ENCODE results near the gene DCX.

Gene DCX

GRCh38 chrX:111244235-111244750 lies 167.7 kb downstream of the DCX start:
- intact Hi-C loops (cut with DNase I; ENCODE audit: low total_unique reads), result loop anchor here (10.0 kb wide), 1 partner anchor 249 kb away; no protein-coding TSS in a partner anchor
- Histone ChIP-seq H3K9me3 (no peaks in the 10 kb centered on the region), H3K27ac (no peak overlapping the region), H3K36me3 (no peaks in the 10 kb centered on the region), H3K4me1 (no peaks in the 10 kb centered on the region), H3K4me3 (no peak overlapping the region), H3K27me3 (no peaks in the 10 kb centered on the region)
- no peak for DNase-seq
- TF ChIP-seq, protein P1, sequence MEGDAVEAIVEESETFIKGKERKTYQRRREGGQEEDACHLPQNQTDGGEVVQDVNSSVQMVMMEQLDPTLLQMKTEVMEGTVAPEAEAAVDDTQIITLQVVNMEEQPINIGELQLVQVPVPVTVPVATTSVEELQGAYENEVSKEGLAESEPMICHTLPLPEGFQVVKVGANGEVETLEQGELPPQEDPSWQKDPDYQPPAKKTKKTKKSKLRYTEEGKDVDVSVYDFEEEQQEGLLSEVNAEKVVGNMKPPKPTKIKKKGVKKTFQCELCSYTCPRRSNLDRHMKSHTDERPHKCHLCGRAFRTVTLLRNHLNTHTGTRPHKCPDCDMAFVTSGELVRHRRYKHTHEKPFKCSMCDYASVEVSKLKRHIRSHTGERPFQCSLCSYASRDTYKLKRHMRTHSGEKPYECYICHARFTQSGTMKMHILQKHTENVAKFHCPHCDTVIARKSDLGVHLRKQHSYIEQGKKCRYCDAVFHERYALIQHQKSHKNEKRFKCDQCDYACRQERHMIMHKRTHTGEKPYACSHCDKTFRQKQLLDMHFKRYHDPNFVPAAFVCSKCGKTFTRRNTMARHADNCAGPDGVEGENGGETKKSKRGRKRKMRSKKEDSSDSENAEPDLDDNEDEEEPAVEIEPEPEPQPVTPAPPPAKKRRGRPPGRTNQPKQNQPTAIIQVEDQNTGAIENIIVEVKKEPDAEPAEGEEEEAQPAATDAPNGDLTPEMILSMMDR (IDR thresholded peaks at IDR 0.05), result peak; percentile 42 to 49

All from tibial artery (tissue), 4 donors.